Dedifferentiated amniotic fluid mesenchymal stem cell (primary cell): ENCODE data around the gene CRTC3.

Experiments used
- DNase-seq: peaks from one replicate; pipeline ENCODE4 v3.0.0-alpha.2; 2016; ENCODE audit errors: extremely low spot score

The CRTC3 gene

DNA sequence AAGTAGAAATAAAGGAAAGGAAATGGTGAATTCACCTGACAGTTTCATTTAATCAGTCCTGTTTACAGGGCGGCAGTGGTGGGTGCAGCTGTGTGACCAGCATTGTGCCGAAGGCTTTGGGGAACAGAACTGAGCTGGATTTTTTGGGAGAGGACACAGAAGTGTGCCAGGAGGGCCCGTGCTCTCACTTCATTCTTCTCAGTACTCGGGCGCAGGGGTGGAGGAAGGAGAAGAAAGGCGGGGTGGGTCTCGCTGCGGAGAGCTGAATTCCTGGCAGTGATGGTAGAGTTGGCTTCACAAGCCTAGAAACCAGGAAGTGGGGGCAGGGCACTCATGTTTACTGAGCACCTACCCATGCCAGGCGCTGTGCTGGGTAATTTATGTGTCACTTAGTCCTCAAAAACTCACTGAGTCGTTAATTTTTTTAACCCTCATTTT is 64.6 kb downstream of the CRTC3 start:
- DNase-seq, result no peak

DNA sequence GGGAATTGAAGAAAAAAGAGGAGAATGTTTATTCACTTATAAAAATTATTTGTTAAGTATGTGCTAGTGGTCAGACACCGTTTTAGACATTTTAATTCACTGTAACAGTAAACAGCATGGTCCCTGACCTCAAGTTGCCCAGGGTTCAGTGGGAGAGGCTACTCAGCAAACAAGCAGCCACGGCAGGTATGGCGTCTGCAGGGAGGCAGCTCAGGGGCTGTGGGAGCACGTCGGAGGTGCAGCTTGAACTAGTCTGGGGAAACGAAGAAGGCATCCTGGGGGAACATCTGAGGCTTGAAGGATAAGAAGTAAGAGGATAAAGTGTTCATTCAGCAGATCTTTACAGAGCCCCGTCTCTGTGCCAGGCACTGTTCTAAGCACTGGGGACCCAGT is 66.0 kb downstream of the CRTC3 start:
- DNase-seq, result no peak

DNA sequence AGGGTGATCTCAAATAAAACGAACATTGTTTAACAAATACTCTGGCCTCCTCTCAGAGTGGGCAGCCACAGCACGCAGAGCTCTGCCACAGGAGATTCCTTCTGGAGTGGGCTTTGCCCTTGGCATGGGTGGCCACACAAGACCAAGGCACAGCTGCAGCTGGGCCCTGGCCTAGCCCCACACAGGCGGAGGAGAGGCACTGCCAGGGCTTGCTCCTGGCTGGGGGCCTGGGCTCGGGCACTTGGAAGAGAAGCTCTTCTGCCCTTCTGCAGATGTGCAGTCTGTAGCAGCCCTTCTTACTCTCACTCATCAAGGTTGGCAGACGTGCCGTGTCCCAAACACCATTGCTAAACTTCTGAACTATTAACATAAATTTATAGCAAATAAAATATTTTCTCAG is 67.2 kb downstream of the CRTC3 start:
- no peak for DNase-seq

DNA sequence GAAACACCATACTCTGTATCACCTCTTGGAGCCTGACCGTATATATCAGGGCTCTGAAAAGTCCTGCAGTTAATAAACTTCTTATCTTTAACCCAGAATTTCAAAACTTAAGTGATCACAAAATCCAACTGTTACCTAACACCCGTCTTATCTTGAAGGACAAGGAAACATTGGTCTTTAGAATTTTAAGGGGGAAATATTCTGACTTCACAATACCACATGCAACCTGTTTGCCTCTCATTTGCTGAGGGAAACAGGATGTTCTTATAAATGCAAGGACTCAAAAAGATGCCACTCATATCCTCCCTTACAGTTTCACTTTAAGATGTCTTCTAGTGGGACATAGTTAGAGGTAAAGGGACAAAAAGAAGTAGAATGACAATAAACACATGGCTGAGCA is 67.9 kb downstream of the CRTC3 start:
- no peak for DNase-seq

DNA sequence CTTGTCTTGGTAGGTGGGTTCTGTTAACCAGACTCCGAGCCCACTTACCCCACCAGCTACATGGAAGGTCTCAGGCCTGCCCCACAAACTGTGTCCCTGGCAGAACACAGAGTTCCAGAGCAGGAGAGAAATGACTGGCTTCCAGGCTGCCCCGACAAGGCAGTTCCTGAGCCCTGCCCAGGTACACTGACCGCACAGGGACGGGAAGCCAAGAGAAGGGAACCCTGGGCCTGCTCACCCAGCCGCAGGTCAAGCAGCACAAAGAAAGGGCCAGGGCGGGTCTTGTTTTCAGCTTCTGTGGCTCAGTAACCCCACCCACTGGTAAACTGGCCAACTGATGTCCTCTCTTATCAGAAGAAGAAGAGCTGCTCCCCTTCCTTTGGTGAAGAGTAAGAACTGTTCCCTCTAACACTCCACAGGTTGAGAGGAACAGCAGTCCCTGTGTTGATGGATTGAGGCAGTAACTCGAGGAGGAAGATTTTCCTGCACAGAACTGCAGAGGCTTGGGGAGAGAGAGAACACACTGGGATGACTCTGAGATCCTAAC is 68.4 kb downstream of the CRTC3 start:
- no peak for DNase-seq

DNA sequence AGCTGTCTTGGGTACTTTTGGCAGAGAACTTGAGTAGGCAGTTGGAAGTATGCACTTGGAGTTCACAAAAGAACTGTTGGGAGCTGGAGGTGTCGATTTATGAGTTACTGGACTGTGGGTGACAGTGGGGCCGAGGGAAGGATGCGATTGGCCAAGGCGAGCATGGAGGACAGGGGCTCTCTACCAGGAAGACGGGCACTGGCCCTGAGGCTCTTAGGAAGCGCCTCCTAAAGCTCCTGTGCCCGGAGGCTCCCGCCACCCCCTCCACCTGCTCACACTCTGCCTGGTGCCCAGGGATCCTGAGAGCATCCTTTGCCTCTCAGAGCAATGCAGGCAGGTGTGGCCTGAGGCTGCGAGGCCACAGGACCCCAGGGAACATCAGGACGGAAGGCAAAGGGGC is 69.0 kb downstream of the CRTC3 start:
- DNase-seq, result no peak

DNA sequence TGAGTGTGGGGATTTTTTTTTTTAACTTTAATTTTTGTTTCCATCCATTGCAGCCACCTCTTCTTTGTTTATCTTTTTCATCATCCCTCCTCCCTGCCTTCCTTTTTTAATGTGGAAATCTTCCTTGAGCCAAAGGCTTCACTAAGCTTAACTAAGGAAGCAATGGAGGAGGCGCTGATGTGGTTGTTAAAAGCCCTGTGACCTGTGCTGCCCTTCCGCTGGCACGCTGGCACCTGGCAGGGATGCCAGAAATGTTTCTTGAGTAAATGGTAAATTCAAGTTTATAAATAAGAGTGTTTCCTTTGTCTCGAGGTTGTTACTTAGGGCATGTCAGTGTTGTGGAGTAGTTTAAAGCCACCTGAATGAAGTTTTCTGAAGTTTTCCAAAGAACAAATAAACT is 69.4 kb downstream of the CRTC3 start:
- no peak for DNase-seq

DNA sequence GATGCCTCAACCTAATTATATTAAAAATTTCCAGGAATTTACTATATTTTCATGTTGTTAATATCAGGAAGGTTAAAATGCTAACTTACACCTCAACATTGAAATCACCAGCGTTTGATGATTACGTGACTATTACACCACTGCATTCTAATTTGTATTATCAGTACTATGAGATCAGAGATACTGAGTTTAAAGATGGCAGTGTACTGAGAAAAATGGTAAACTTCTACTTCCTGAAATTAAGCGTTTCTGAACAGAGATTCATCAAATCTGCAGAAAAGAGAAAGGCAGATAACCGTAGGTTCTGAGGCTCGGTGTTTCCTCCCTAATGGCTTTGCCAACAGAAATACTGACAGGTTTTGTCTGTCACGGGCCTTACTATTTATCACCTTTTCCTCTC is 69.9 kb downstream of the CRTC3 start:
- no peak for DNase-seq

DNA sequence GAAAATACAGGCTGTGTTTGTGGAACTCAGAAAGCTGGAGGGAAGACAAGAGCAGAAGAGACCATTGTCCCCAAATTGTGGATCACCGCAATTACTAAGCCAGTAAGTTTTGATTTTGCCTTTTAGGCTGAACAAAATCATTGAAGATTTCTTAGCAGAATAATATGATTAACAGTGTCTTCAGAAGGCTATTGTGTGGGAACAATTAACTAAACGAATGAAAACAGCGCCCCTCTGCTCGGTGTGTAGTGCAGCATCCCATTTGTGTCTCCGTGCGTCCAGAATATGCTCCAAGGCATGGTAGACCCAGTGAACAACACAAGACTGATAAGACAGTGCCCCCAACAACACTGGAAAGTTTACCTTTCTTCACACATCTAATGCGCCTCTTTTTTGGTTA is 71.2 kb downstream of the CRTC3 start:
- DNase-seq, result no peak

DNA sequence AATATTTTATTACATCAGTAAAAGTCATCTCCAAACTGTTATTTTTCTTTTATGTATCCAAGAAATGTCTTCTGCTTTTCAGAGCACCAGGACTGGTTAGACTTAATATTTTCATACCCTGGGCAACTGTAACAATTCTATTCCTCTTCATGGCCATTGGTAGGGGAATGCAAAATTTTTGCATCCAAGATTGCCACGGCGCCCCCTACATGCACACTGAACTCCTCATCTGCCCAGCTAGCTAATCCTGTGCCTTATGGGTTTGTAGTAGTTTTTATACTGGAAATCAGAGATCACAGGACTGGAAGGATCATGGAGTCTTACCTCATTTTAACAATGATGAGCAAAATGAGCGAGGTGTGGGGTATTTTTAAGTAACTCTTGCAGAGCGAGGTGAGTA is 74.2 kb downstream of the CRTC3 start:
- no peak for DNase-seq

DNA sequence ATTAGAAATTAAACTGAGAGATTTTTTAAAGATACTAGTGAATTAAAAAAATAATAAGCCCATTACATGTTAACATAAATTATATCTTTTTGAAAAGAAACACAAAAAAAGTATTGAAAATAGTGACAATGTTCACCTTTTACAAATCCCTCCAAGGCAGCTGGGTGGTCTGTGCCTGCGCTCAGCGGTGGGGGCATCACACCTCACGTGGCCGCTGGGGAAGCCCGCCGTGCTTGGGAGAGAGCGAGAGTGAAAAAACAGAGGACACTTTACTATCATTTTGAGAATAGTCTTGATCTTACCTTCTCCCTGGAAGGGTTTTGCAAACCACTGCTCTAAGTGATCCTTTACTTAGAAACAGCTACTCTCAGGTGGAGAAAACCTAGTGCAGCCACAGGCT is 76.9 kb downstream of the CRTC3 start:
- DNase-seq, result no peak

DNA sequence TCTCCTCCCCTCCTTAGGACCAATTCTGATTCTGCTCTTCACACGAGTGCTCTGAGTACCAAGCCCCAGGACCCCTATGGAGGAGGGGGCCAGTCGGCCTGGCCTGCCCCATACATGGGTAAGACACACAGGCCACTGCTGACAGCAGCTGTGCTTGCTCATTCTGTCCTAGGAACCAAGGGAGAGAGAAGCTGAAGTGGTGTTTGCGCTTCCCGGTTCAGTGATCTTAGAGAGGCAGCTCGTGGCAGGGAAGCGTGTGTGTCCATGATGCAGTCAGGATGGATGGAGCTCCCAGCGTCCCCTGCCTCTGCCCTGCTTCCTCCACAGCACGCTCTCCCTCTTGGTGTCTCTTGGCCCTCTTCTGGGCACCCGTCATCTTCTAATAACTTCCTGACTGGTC is 77.6 kb downstream of the CRTC3 start:
- no peak for DNase-seq

DNA sequence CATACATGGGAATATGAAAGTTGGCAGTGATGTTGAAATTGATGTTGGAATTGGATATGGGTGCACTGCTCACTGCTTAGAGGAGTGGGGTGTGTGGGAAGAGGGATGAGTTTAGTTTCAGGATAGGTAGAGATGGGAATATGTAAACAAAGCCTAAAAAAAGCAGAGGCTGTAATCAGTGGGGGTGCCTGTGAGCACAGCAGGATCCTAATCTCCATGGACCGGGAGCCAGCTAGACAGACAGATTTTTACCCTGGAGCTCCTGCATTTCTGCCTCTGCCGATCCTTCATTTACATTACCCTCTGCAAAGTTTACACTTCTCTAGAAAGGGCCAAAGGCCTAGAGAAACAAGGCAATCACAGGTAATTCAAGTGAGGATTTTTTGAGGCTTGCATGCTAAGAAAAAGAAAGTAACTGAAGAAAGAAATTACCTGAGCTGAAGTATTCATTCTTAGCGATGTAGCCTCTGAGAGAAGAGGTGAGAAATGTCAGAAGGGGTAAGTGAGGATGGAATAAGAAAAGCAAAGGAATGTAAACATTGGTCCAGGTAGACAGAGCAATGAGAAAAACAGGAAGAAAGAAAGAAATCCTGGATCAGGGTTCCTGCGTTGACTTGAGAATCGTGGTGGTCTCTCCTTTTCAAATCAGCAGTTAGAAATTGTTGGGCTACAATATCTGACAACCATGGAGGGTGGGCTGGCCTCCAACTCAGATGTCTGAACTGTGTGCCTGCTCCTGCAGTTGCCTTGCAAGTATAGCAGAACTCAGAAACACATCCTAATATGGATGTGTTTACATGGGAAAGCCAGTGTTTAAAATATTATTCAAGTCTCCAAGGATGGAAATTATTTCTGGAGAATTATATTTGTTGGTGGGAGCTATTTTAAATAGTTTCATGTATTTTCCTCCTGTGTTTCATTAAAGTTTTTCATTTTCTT is 79.8 kb downstream of the CRTC3 start:
- no peak for DNase-seq

DNA sequence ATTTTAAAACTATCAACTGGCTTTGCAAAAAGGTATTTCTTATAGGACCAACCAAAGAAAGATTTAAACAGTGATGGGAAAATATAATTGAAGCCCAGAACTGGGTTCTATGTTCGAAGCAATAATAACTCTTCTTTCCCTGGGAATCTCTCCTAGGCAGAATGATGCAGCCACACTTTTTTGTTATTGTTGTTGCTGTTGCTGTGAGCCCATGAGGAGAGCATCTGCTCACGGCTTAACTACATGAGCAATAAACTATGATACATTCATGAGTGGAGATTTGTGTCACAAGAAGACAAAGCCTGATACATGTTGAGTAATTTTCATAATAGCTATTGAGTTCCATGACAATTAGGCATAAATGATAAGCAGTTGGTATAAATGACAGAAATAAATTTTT is 80.5 kb downstream of the CRTC3 start:
- DNase-seq, result peak; percentile 47

DNA sequence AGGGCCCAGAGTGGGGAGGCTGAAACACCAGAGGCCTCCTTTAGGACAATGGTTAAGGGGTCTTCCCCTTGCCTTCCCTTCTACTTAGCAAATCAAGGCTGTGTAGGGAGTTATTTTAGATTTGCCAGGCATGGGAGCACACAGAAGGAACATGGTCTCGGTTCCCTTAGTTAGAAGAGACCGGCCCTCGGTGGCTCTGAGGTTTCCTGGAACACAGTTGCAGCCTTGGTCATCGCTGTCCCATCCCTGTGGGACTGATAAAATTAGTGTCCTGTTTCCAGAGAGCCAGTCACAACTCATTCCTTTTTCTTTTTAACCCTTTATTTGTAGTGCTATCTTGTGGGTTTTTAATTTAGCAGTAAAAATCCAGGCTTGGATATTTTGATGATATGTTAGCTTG is 81.4 kb downstream of the CRTC3 start:
- DNase-seq, result no peak

DNA sequence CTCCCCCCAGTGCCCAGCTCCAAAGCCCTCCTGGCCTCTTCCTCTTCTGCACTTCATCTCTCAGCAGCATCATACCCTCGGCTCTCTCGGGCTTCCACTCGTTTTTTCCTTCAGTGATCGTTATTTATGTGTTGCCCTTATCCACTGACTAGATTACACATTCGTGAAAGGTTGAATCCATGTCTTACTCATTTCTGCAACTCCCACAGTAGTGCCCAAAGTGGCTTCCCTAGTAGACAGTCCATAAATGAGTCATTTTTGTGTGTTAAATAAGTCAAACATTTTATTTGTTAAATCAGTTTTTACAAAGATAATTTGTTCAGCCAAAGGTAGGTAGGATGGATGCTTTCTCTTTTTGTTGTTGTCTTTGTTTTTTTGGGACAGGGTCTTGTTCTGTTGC is 87.4 kb downstream of the CRTC3 start:
- no peak for DNase-seq

DNA sequence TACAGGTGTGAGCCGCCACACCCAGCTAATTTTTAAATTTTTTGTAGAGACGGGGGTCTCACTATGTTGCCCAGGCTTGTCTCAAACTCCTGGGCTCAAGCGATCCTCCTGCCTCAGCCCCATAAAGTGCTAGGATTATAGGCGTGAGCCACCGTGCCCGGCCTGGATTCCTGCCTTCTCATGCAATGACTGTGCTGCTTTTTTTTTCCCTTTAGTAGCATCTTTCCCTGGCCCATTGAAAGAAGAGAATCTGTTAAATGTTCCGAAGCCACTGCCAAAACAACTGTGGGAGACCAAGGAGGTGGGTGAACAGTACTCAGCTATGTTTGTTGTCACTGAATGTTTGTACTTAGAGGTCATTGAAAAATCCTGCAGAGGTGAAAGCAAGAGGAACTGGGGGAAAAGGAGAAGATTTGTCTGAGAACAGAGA is 88.0 kb downstream of the CRTC3 start:
- no peak for DNase-seq

DNA sequence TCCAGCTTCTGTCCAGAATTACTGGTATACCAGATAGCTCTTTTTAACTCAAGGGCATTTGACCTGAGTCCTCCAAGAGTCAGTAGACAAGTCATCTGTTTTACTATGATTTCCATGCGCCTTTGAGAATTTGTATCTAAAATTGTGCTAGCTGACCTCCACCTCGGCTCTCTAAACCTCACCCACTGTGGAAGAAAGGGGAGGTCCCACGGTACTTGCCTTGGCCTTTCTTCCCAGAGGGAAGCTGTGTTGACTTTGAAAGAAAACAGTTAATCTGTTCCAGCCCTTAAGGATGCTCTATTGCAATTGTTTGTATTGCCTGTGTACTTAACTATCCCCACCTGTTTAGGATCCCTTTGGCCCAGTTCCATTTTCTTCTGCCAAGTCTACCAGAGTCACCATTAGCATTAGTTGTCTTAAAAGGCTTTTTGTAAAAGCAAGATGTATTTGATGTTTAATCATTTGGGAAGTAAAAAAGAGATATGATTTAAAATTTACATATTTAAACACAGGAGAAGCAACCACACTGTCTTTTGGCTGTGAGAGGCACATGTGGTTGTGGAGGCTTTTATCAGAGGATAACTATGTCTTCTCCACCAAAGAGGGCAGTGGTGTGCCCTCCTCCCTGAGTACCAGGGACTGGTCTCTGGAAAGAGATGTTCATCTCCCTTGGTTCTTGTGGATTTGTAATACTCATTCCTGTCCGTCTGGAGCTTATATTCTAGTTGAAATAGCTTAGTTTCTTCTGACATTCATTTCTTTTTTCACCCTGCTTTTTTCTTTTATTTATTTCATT is 88.8 kb downstream of the CRTC3 start:
- DNase-seq, result no peak

DNA sequence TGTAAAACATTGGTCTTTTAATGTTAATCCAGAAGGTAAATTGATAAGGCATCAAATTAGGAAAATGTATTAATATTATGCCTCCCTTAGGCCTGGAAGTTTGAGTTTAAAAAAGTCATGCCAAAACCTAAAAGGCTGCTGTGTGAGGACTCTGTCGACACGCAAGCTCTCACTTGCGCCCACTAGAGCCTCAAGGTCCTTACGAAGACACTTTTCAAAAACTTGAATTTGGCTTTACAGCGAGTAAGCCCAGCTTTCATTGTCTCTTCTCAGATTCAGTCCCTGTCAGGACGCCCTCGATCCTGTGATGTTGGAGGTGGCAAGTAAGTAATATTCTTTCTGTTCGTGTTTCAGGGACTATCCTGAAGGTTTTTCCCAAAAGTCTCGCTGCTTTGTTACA is 89.7 kb downstream of the CRTC3 start:
- no peak for DNase-seq

DNA sequence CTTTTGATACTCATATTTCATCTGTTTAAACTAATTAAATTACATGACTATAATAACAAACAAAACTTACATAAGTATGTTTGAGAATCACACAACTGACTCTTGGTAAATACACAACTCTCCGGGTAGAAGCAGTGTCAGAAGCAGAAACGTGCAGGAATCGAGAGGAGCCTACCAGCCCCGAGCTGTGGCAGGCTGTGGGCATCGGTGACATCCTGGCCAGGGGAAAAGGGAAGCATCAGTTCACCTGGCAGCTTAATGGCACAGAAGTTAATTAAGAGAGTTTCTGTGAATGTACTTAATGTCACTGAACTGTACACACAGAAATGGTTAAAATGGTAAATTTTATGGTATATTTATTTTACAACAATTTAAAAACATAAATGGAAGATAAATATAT is 90.2 kb downstream of the CRTC3 start:
- no peak for DNase-seq

DNA sequence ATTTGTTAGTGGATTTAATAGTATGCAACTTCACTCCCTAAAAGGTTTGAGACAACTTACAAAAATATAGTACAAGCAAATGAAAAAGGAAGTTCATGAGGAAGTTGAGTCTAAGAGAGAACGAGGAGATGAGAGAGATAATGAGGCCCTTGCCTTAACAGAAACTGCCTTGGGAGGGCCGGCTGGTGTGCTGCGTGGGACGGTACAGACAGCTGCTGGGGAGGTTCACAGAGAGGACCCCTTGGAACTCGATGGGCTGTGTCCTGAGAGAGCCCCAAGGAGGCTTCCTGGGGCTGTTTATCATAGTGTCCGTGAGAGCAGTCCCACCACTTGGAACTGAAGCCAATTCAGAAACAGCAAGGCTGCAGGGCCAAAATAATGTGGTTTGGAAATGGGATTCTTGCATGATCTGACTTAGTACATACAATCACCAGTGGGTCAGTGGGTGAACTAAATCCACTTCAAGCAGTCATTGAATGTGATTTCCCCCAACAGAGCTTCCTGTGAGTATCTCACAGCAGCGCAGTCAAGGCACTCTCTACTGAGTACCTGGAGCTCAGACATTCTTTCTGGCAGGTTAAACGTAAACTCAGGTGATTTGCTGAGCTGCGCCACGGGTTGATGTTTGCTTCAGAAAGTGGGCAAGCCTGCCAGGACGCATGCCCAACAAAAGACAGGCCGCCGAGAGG is 90.8 kb downstream of the CRTC3 start:
- no peak for DNase-seq

DNA sequence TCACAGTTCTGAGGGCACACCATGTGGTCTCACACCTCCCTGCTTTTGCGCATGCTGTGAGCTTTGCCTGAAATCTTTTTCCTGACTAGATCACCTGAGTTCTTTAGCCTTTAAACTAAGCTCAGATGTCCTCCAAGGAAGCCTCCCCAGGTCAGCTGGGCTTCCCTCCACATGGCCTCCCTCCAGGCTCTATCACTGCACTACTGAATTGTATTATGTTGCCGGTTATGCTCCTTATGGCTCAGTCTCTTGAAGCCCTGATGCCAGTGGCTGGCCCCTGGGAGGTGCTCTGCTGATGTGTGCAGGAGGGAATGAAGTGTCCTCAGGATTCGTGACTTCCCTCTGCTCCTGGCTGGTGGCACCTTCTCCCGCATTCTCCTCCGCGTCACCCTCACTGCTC is 94.1 kb downstream of the CRTC3 start:
- no peak for DNase-seq
